GM23338 (cell line): ENCODE data around the gene MSH2. TPM values are rescaled to one million over a fixed set of nuclear protein-coding genes. Genes with fewer than 3 reads are reported as not detected.
A peak's percentile ranks its signal among the peaks of the same experiment; 100 is the strongest.
"Not testable (repeated sequence)": the region's sequence is repeated elsewhere in the genome, so short reads cannot be mapped to it uniquely, and the experiment has no call there.

Source experiments
- ATAC-seq: fragments of 200-7000 bp; cut with Tn5 transposase; 3 replicates; pipeline ENCODE4 v1.9.1; 2020
- DNase-seq: peaks from one replicate; pipeline ENCODE4 v3.0.0-alpha.2; 2015; ENCODE audit warnings: low spot score
- H2AFZ ChIP-seq: fragments of 200-600 bp; sonication (generic); 2 replicates; pipeline ENCODE4 v1.8.0; 2016; ENCODE audit warnings: antibody characterized with exemption, mild to moderate bottlenecking, moderate library complexity
- H3F3A ChIP-seq: fragments of 200-600 bp; sonication (generic); replicated peaks from 2 replicates; pipeline ENCODE4 v1.8.0; 2017; ENCODE audit warnings: antibody characterized with exemption, mixed run types, low read depth
- H3K27ac ChIP-seq: fragments of 200-600 bp; sonication (generic); 2 replicates; pipeline ENCODE4 v1.6.1; 2016; ENCODE audit warnings: low read depth
- H3K27me3 ChIP-seq: fragments of 200-600 bp; sonication (generic); 2 replicates; pipeline ENCODE4 v1.8.0; 2016; ENCODE audit warnings: mild to moderate bottlenecking, mixed run types, moderate library complexity; ENCODE audit not compliant: insufficient read depth
- H3K36me3 ChIP-seq: fragments of 200-600 bp; sonication (generic); 2 replicates; pipeline ENCODE4 v1.8.0; 2016; ENCODE audit warnings: mild to moderate bottlenecking; ENCODE audit not compliant: insufficient read depth
- H3K4me1 ChIP-seq: fragments of 200-600 bp; sonication (generic); 2 replicates; pipeline ENCODE4 v1.8.0; 2016; ENCODE audit warnings: mild to moderate bottlenecking, moderate library complexity; ENCODE audit not compliant: insufficient read depth
- H3K4me2 ChIP-seq: fragments of 200-600 bp; sonication (generic); 2 replicates; pipeline ENCODE4 v1.7.1; 2017; ENCODE audit warnings: mixed run types
- H3K4me3 ChIP-seq: fragments of 200-600 bp; sonication (generic); 2 replicates; pipeline ENCODE4 v1.6.1; 2016; ENCODE audit warnings: mixed run types
- H3K79me2 ChIP-seq: fragments of 200-600 bp; sonication (generic); replicated peaks from 2 replicates; pipeline ENCODE4 v1.8.0; 2017; ENCODE audit warnings: mild to moderate bottlenecking; ENCODE audit not compliant: insufficient read depth
- H3K9me2 ChIP-seq: fragments of 200-600 bp; sonication (generic); 2 replicates; pipeline ENCODE4 v1.8.0; 2017; ENCODE audit not compliant: insufficient read depth
- H4K20me1 ChIP-seq: fragments of 200-600 bp; sonication (generic); replicated peaks from 2 replicates; pipeline ENCODE4 v1.8.0; 2017; ENCODE audit warnings: mild to moderate bottlenecking; ENCODE audit not compliant: insufficient read depth
- H3K27ac Mint-ChIP-seq: 2 replicates; pipeline ENCODE4 v1.8.0; 2020; ENCODE audit warnings: inconsistent platforms, mild to moderate bottlenecking, moderate library complexity, mixed read lengths
- H3K27me3 Mint-ChIP-seq: 3 replicates; pipeline ENCODE4 v1.8.0; 2022; ENCODE audit warnings: low read depth, mild to moderate bottlenecking, moderate library complexity, mixed read lengths, inconsistent platforms; ENCODE audit not compliant: insufficient read depth, poor library complexity
- H3K36me3 Mint-ChIP-seq: 3 replicates; pipeline ENCODE4 v1.8.0; 2021; ENCODE audit warnings: low read depth, mild to moderate bottlenecking, inconsistent platforms, moderate library complexity, mixed read lengths
- H3K4me1 Mint-ChIP-seq: 3 replicates; pipeline ENCODE4 v1.8.0; 2020; ENCODE audit warnings: mild to moderate bottlenecking, inconsistent platforms, mixed read lengths
- H3K4me3 Mint-ChIP-seq: 3 replicates; pipeline ENCODE4 v1.8.0; 2021; ENCODE audit warnings: moderate library complexity, mild to moderate bottlenecking, inconsistent platforms, mixed read lengths
- H3K9me3 Mint-ChIP-seq: 3 replicates; pipeline ENCODE4 v1.8.0; 2020; ENCODE audit warnings: moderate library complexity, mild to moderate bottlenecking, inconsistent platforms, mixed read lengths
- EZH2 ChIP-seq: fragments of 200-600 bp; sonication (generic); IDR thresholded peaks from one replicate; pipeline ENCODE4 v1.8.0; 2017; ENCODE audit warnings: antibody characterized with exemption, mild to moderate bottlenecking, low read depth; ENCODE audit not compliant: unreplicated experiment
- EZH2phosphoT487 ChIP-seq: fragments of 200-600 bp; sonication (generic); IDR thresholded peaks from one replicate; pipeline ENCODE4 v1.8.1; 2018; ENCODE audit warnings: antibody characterized with exemption; ENCODE audit not compliant: unreplicated experiment
- JUNB ChIP-seq: IDR thresholded peaks from one replicate; pipeline ENCODE4 v1.6.1; 2016; ENCODE audit warnings: antibody characterized with exemption; ENCODE audit not compliant: unreplicated experiment
- NANOG ChIP-seq: IDR thresholded peaks from 2 replicates; pipeline ENCODE4 v1.6.1; 2016; ENCODE audit warnings: antibody characterized with exemption, borderline replicate concordance
- ZNF114 ChIP-seq: fragments of 250-450 bp; sonication (Bioruptor Pico); IDR thresholded peaks from 2 replicates; pipeline ENCODE4 v1.5.0; 2020; ENCODE audit warnings: mild to moderate bottlenecking, moderate library complexity
- polyA plus RNA-seq: library from polyadenylated mRNA; unstranded; fragments of >200 nt; fragmentation: Nextera tagmentation; extraction: Ambion mirVana; gene quantifications from 2 replicates; pipeline ENCODE4 v1.2.1, GENCODE V29; 2016
- total RNA-seq: library from RNA; depleted of rRNA; stranded (reverse); fragments of >200 nt; shearing (Covaris generic); gene quantifications from 2 replicates; pipeline ENCODE4 v1.2.3, GENCODE V29; 2014
- TF ChIP-seq, protein P1 (sequence below), 2 experiments: fragments of 200-600 bp in 1 of 2; sonication (generic) in 1 of 2; conservative IDR thresholded peaks; 2 replicates each; pipeline versions ENCODE4 v1.5.1 to v1.6.1; 2016 to 2017; ENCODE audit warnings: antibody characterized with exemption in 2 of 2, low read depth in 2 of 2, mild to moderate bottlenecking in 2 of 2, moderate library complexity in 1 of 2
- TF ChIP-seq, protein P2 (sequence below): IDR thresholded peaks from one replicate; pipeline ENCODE4 v1.6.1; 2018; ENCODE audit warnings: antibody characterized with exemption; ENCODE audit not compliant: unreplicated experiment
- TF ChIP-seq, protein P3 (sequence below): IDR thresholded peaks from 2 replicates; pipeline ENCODE4 v1.6.1; 2016; ENCODE audit warnings: antibody characterized with exemption

MSH2 gene
- total and polyA plus RNA-seq, 2 experiments from 2014 or later: 156 to 249 TPM

GRCh38 chr2:47433006-47433405, 30.1 kb downstream of the MSH2 start:
- H3K36me3 ChIP-seq: peaks cover 62% of the 10 kb centered on the region
- peaks cover 27% of the 10 kb centered on the region for H3F3A ChIP-seq
- H2AFZ ChIP-seq, H3K4me3 Mint-ChIP-seq, H3K4me1 ChIP-seq, H3K27ac ChIP-seq, H3K27me3 ChIP-seq, H3K4me3 ChIP-seq, H3K27ac Mint-ChIP-seq, DNase-seq, H3K4me1 Mint-ChIP-seq, H3K4me2 ChIP-seq, H3K9me2 ChIP-seq, ATAC-seq: not testable (repeated sequence)
- peaks cover 32% of the 10 kb centered on the region for H3K9me3 Mint-ChIP-seq
- peaks cover 40% of the 10 kb centered on the region for H3K79me2 ChIP-seq
- H4K20me1 ChIP-seq: peaks cover 20% of the 10 kb centered on the region
- H3K27me3 Mint-ChIP-seq: peaks cover 21% of the 10 kb centered on the region
- peaks cover 83% of the 10 kb centered on the region for H3K36me3 Mint-ChIP-seq

- DNase-seq, H3K4me3 ChIP-seq, H3K27ac ChIP-seq, H3K4me1 Mint-ChIP-seq, H3K4me2 ChIP-seq, ATAC-seq, H2AFZ ChIP-seq, H3K4me3 Mint-ChIP-seq, H3K4me1 ChIP-seq, H3K9me2 ChIP-seq, H3K27ac Mint-ChIP-seq, H3K27me3 ChIP-seq: not testable (repeated sequence)
- H4K20me1 ChIP-seq: peaks cover 22% of the 10 kb centered on the region
- peaks cover 30% of the 10 kb centered on the region for H3F3A ChIP-seq
- Mint-ChIP-seq H3K9me3 (peaks cover 32% of the 10 kb centered on the region), H3K36me3 (peaks cover 83% of the 10 kb centered on the region), H3K27me3 (peaks cover 21% of the 10 kb centered on the region)
- peaks cover 43% of the 10 kb centered on the region for H3K79me2 ChIP-seq
- peaks cover 62% of the 10 kb centered on the region for H3K36me3 ChIP-seq
Observed at GRCh38 chr2:47433445-47433844, 30.5 kb downstream of the MSH2 start.

- no peak overlapping the region for H3K27ac Mint-ChIP-seq
- H3K27me3 ChIP-seq: no peaks in the 10 kb centered on the region
- no peaks in the 10 kb centered on the region for H3K4me1 ChIP-seq
- peaks cover 12% of the 10 kb centered on the region for H3K27me3 Mint-ChIP-seq
- H3K36me3 Mint-ChIP-seq: peaks cover 71% of the 10 kb centered on the region
- peaks cover 40% of the 10 kb centered on the region for H3K36me3 ChIP-seq
- H3K4me3 ChIP-seq: no peak overlapping the region
- H3K79me2 ChIP-seq: peaks cover 70% of the 10 kb centered on the region
- peaks cover 14% of the 10 kb centered on the region for H3K9me3 Mint-ChIP-seq
- TF ChIP-seq, protein P1, sequence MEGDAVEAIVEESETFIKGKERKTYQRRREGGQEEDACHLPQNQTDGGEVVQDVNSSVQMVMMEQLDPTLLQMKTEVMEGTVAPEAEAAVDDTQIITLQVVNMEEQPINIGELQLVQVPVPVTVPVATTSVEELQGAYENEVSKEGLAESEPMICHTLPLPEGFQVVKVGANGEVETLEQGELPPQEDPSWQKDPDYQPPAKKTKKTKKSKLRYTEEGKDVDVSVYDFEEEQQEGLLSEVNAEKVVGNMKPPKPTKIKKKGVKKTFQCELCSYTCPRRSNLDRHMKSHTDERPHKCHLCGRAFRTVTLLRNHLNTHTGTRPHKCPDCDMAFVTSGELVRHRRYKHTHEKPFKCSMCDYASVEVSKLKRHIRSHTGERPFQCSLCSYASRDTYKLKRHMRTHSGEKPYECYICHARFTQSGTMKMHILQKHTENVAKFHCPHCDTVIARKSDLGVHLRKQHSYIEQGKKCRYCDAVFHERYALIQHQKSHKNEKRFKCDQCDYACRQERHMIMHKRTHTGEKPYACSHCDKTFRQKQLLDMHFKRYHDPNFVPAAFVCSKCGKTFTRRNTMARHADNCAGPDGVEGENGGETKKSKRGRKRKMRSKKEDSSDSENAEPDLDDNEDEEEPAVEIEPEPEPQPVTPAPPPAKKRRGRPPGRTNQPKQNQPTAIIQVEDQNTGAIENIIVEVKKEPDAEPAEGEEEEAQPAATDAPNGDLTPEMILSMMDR (conservative IDR thresholded peaks at IDR 0.05; ENCODE audit: low read depth in 2 of 2): peak in 1 of 2 experiments; percentile 19; a peak in 2 of 4 replicates
- no peak for TF ChIP-seq NANOG
- no peak overlapping the region for H3K4me2 ChIP-seq
- peaks cover 23% of the 10 kb centered on the region for H3F3A ChIP-seq
- peak overlapping the region; percentile 74; the same call in 1 of the 2 replicates for H3K27ac ChIP-seq
- DNase-seq (peak; percentile 31), ATAC-seq (no peak)
- peaks cover 26% of the 10 kb centered on the region for H4K20me1 ChIP-seq
- no peaks in the 10 kb centered on the region for H3K9me2 ChIP-seq
- H3K4me3 Mint-ChIP-seq: no peak overlapping the region
- H2AFZ ChIP-seq: no peak overlapping the region
- H3K4me1 Mint-ChIP-seq: no peaks in the 10 kb centered on the region
Observed at GRCh38 chr2:47437287-47437686, 34.3 kb downstream of the MSH2 start.

DNA sequence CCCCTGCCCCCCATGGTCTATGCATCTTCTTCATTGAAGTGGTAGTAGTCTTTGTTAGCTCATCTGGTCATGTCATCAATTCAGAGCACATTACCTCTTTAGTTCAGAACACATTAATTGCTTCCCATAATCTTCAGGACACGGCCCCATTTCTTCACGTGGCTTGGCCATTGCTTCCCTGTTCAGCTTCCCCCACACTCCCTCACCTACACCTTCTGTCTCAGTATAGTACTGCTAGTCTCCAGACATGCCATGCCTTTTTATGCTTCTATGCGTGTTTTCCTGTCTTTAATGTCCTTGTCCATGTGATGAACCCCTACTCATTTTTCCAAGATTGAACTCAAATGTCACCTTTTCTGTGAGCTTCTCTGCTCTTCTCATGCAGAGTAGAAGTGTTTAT, 35.1 kb downstream of the MSH2 start:
- no peak overlapping the region for H3K4me3 Mint-ChIP-seq
- H4K20me1 ChIP-seq: peaks cover 34% of the 10 kb centered on the region
- H2AFZ ChIP-seq: no peak overlapping the region
- H3K79me2 ChIP-seq: peaks cover 79% of the 10 kb centered on the region
- H3K27ac ChIP-seq: no peak overlapping the region; the same call in 1 of the 2 replicates
- ATAC-seq: no peak
- no peaks in the 10 kb centered on the region for H3K27me3 ChIP-seq
- no peaks in the 10 kb centered on the region for H3K4me1 ChIP-seq
- H3K4me3 ChIP-seq: no peak overlapping the region
- no peak overlapping the region for H3K4me2 ChIP-seq
- no peaks in the 10 kb centered on the region for H3K9me2 ChIP-seq
- H3K4me1 Mint-ChIP-seq: no peaks in the 10 kb centered on the region; the same call in 2 of the 3 replicates
- H3K36me3 Mint-ChIP-seq: peaks cover 74% of the 10 kb centered on the region
- H3K36me3 ChIP-seq: peaks cover 36% of the 10 kb centered on the region
- H3K27me3 Mint-ChIP-seq: peaks cover 8% of the 10 kb centered on the region
- H3K27ac Mint-ChIP-seq: peak overlapping the region; percentile 3; the same call in 1 of the 2 replicates
- H3K9me3 Mint-ChIP-seq: peaks cover 11% of the 10 kb centered on the region
- H3F3A ChIP-seq: peaks cover 23% of the 10 kb centered on the region
- no peak for DNase-seq
- TF ChIP-seq, protein P2, sequence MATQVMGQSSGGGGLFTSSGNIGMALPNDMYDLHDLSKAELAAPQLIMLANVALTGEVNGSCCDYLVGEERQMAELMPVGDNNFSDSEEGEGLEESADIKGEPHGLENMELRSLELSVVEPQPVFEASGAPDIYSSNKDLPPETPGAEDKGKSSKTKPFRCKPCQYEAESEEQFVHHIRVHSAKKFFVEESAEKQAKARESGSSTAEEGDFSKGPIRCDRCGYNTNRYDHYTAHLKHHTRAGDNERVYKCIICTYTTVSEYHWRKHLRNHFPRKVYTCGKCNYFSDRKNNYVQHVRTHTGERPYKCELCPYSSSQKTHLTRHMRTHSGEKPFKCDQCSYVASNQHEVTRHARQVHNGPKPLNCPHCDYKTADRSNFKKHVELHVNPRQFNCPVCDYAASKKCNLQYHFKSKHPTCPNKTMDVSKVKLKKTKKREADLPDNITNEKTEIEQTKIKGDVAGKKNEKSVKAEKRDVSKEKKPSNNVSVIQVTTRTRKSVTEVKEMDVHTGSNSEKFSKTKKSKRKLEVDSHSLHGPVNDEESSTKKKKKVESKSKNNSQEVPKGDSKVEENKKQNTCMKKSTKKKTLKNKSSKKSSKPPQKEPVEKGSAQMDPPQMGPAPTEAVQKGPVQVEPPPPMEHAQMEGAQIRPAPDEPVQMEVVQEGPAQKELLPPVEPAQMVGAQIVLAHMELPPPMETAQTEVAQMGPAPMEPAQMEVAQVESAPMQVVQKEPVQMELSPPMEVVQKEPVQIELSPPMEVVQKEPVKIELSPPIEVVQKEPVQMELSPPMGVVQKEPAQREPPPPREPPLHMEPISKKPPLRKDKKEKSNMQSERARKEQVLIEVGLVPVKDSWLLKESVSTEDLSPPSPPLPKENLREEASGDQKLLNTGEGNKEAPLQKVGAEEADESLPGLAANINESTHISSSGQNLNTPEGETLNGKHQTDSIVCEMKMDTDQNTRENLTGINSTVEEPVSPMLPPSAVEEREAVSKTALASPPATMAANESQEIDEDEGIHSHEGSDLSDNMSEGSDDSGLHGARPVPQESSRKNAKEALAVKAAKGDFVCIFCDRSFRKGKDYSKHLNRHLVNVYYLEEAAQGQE: no peak
- TF ChIP-seq EZH2phosphoT487 (no peak), ZNF114 (CRISPR knock-in tag) (no peak), EZH2 (no peak), JUNB (no peak)
- TF ChIP-seq, protein P3, sequence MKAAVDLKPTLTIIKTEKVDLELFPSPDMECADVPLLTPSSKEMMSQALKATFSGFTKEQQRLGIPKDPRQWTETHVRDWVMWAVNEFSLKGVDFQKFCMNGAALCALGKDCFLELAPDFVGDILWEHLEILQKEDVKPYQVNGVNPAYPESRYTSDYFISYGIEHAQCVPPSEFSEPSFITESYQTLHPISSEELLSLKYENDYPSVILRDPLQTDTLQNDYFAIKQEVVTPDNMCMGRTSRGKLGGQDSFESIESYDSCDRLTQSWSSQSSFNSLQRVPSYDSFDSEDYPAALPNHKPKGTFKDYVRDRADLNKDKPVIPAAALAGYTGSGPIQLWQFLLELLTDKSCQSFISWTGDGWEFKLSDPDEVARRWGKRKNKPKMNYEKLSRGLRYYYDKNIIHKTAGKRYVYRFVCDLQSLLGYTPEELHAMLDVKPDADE: no peak
